HG02884 (cell line): ENCODE measurements around the gene ASXL1.

ENCODE experiments used
- ATAC-seq: cut with Tn5 transposase; IDR thresholded peaks from one replicate; pipeline ENCODE4 v1.9.1; 2021; ENCODE audit warnings: mild to moderate bottlenecking, moderate library complexity; ENCODE audit not compliant: unreplicated experiment

The ASXL1 gene

DNA sequence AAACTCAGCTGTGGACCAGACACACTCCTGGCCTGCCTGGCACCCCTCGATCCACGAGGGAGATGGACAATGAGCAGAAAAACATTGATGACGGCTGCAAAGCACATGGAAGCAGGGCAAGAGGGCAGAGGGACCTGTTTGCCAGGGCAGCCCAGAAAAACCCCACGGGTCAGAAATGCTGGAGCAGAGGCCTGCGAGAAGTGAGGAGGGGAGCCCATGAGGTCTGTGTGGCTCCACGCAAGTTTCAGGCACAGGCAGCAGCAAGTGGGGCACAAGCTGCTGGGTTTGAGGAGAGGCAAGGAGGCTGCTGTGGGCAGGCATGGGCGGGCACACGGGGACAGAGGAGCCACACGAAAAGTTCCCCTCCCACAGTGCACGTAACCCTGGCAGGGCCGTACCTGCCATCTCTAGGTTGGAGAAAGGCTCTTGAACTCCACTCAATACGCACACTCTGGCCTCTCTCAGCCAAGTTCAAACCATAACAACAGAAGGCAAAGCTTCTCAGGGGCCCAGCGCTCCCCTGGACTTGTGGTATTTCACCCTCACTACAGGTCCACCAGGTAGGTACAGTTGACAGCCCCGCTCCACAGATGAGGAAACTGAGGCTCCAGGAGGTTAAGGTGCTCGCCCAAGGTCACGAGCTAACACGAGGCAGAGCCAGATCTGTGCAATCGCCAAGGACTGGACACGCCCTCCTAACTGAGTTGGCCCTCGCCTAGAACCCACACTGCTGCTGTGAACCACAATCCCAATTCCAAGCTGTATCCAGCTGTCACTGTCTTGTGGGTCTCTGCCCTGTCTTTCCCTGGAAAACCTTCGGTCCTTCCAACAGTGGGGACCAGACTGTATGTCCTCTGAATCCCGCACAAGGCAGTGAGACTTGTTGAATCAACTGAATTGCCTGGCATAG, 118.8 kb downstream of the ASXL1 start:
- ATAC-seq = no peak

DNA sequence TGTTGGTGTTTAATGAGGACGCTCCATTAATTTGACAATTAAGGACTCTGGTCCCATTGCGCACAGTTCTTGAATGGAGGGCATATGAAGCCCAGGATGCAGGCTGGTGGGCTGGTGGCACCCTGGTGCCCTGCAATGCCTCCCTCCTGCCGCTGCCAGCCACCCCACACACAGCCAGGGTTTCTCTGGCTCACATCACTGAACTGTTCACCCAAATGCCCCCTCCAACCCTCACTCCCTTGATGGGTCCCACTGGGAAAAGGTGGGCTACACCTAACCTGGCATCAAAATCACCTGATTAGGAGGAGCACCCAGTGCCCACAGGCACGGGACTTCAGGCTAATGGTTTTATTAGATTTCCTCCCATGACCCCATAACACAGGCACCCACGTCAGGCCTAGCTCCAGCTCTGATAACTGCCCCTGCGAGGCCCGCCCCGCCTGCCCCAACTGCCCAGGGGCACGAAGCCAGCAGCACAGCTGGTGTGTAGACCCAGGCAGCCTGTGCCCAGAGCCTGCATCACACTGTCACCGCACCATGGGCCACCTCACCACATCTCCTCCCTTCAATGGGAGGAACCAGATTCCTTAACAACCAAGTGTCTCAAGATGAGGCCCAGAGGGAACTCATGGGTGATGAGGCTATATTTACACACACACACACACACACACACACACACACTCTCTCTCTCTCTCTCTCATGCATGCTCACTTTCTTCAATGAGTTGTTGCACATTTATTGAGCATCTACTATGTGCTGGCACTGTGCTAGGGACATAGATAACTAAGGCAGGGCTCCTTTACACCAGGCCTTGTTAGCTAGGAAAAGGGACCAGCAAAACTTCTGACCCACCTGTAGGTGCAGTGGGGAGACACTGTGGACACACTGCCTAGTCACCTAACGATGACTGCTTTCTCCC, 119.7 kb downstream of the ASXL1 start:
- no peak for ATAC-seq

GRCh38 chr20:32478576-32478975, 120.4 kb downstream of the ASXL1 start:
- ATAC-seq = no peak

- ATAC-seq = no peak
Observed at GRCh38 chr20:32479012-32479411, 120.9 kb downstream of the ASXL1 start.

DNA sequence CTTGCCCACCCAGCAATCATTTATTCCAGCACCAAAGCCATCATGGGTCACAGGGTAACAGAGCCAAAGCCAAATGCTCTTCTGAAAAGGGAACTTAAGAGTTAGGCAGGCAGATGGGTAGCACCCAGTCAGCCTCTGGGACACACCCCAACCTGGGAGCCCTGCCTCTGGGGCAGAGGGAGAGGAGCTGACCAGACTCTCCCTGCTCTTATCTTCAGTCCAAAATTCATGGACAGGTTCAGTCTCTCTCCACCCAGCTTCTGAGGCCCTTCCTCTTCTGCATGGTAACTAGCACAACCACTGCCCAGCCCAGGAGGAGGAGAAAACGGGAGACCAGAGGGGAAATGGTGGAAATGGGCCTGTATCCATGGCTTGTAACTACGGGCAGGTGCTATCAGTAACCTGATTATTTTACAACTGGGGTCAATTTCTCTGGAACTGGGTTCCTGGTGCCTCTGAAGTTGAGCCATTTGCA, 121.6 kb downstream of the ASXL1 start:
- ATAC-seq = no peak

GRCh38 chr20:32480371-32481241, 122.5 kb downstream of the ASXL1 start:
- no peak for ATAC-seq

DNA sequence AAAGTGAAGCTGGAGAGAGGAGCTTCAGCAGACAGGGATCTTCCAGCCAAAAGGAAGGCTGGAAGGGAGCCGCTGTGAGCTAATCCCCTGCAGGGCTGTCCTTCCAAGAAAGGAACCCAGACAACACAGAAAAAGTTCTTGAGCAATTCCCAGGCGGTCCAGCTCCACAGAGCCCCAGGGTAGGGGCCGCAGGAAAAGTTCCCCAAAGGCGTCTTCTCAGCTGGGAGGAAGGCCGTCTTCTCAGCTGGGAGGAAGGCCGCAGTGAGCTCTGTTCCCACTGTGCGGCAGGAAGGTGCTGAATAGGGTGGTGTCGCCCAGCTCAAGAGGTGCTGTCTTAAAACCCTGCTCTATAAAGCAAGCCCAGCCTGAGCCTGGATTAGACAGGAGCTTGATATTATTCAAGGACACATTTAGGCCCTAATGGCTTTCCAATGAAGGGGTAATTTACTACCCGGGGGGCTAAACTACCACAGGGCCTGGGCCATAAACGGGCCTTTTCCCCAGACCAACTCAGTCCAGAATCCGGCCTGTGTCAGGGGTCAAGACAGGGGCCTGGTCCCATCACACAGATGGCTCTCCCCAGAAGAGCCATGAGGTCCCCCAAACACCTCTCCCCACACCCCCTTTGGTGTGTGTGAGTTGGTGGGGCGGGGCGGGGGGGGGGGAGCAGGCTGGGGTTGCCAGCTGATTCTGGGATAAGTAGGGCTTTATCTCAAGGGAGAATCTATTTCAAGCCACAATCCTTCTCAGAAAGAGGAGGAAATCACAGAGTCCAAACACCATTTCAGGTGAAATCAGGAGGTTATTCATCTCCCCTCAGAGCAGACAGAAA, 123.4 kb downstream of the ASXL1 start:
- no peak for ATAC-seq

DNA sequence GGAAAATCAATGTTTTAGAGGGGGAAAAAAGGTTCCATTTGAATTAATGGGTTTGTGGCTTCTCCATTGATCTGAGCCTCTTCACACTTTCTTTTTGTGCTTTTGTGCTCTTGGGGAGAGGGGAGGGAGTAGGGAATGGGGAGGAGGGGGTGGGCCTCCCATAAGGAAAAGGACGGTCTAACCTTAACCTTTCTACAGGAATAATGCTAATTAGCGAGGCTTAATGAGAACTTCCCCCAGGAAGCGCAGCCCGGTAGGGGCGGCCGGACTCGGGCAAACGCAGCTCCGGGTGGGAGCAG, 124.0 kb downstream of the ASXL1 start:
- no peak for ATAC-seq

DNA sequence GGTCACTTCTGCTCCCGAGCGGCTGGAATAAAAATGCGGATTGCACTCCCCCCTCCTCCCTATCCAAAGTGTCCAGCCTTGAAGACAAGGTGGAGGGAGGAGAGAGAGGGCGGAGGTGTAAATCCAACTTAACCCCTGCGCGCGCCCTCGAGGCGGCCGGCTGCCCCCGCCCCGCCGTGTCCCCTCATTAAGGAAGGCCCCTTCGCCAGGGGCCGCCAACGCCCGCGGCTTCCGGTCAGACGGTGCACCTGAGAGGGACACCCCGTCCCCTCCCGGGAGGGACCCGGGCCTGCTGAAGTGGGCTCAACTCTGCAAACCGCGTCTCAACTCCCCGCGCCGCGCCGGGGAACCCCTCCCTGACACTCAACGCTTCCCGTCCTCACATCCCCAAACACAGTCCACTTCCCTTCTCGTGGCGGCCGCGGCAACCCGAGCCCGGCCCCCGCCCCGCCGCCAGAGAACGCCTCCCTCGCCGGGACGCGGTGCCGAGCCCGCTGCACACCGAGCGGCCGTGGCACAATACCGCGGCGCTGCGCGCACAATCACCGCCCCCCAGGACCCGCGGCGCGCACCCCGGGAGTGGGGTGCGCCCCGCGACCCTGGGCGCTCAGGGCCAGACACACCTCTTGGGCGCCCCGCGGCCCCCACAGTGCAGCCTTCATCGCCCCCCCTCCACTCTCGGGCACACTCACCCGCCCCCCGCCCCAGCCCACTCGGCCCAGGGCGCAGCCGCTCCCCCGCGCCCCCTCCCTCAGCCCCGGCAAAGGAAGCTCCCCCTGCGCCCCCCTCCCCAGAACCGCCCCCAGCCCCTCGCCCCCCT, 124.5 kb downstream of the ASXL1 start:
- ATAC-seq = no peak

GRCh38 chr20:32483351-32484224, 125.5 kb downstream of the ASXL1 start:
- ATAC-seq = no peak

DNA sequence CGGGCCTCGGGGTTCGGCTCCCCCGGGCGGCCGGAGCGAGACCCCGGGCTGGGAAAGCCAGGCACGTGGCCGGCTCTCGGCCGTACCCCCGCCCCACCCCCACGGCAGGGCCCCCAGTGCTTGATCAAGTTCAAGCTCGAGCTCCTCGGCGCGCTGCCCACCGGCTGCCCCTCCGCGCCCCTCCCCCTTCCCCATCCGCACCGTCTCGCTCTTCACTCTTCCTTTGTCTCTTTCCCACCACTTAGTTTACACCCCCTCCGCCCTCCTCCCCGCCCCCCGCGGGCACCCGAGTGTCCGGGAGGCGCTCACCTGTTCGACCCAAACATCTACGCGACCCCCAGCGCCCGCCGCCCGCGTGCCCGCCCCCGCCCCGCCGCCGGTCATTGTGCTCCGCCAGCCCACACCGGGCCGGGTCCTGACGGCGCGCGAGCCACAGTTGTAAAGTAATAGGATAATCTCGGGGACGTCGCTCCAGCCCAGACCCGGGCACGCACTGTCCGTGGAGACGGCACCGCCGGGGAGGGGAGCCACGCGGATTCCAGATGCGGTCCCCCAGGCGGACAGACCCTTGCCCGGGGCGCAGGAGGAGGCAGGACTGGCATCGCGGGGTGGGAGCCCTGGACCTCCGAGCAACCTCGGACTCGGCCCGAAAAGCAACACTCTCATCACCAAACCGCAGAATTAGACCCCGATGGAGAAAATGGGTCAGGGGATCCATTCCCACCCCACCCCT, 126.3 kb downstream of the ASXL1 start:
- no peak for ATAC-seq

- no peak for ATAC-seq
Observed at GRCh38 chr20:32484958-32485769, 127.0 kb downstream of the ASXL1 start.

DNA sequence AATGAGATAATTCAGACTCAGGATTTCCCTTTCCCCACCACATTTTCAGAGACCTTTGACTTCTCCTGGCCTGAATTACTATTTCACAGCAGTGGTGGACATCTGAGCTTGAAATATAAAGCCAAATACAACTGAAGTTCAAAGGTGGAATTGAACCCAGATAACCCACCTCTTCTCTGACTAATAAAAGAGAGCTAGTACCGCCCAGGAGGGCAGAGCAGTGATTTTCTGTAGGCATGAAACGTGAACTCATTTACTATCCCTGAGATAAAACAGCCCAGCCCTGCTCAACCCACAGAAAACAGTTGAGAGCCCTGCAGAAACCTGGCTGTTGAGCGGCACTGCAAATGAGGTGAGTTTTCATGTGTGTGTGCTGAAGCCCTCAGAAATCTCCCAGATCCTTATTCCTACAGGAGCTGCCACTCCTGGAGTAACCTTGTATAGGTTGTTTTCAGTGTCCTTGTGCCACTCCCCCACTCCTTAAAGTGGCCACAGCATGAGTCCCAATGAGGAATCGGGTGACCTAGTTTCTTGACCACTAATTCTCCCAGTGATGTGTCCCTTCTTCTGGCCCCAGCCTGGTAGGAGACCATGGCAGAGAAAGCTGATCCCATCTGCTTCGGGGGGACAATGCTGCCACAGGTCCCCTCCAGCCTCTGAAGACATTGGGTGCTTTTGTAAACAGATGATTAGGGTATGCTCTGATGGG, 127.8 kb downstream of the ASXL1 start:
- no peak for ATAC-seq

- no peak for ATAC-seq
Observed at GRCh38 chr20:32487381-32487780, 129.2 kb downstream of the ASXL1 start.

DNA sequence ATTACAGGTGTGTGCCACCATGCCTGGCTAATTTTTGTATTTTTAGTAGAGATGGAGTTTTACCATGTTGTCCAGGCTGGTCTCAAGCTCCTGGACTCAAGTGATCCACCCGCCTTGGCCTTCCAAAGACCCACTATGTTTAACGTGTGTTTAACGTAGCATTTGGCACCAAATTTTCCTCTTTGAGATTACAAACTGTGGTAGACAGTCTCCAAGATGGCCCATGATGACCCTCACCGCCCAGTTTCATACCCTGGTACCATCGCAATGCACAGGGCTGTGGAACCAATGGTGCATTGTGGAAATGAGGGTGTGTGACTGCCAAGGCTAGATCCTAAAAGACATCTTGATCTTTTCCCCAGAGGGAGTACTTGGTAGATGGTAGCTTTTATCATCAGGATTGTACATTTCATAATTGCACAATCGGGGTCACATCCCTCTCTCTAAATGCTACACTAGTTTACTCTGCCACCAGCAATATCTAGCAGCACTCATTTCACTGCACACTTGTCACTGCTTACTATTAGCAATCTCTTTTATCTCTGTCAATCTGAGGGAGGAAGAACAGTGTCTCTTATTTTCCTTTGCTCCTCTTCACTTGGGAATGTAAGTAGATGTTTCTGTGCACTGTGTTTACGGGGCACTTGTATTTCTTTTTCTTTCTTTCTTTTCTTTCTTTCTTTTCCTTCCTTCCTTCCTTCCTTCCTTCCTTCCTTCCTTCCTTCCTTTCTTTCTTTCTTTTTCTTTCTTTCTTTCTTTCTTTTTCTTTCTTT, 130.1 kb downstream of the ASXL1 start:
- no peak for ATAC-seq
